K562 (cell line): Measurements from ENCODE around the gene PUS7L. TPM values are rescaled to one million over a fixed set of nuclear protein-coding genes. Genes with fewer than 3 reads are reported as not detected.

ENCODE experiments used
- CBFA2T3 ChIP-seq: fragments of 450-650 bp; IDR thresholded peaks from 2 replicates; pipeline ENCODE4 v1.6.1; 2017
- CBX3 ChIP-seq, 2 experiments: IDR thresholded peaks; 1 replicate in 1 of 2; 2 replicates in 1 of 2; pipeline ENCODE4 v1.6.1; 2012; ENCODE audit warnings: inconsistent platforms in 2 of 2, low read length in 2 of 2, borderline replicate concordance in 1 of 2, control low read depth in 1 of 2
- CHAMP1 ChIP-seq: fragments of 450-650 bp; IDR thresholded peaks from 2 replicates; pipeline ENCODE4 v1.6.1; 2016; ENCODE audit warnings: mild to moderate bottlenecking
- GTF2E2 ChIP-seq: fragments of 200-800 bp; sonication (Bioruptor generic); IDR thresholded peaks from 2 replicates; pipeline ENCODE4 v1.6.1; 2016; ENCODE audit warnings: missing genetic modification characterization, missing compliant biosample characterization
- NFIX ChIP-seq: fragments of 250-450 bp; sonication (Bioruptor Pico); IDR thresholded peaks from 2 replicates; pipeline ENCODE4 v1.4.0; 2020; ENCODE audit warnings: low read depth, mild to moderate bottlenecking, moderate library complexity
- NR0B1 ChIP-seq: fragments of 450-650 bp; IDR thresholded peaks from one replicate; pipeline ENCODE4 v1.6.1; 2018; ENCODE audit warnings: mild to moderate bottlenecking, moderate library complexity; ENCODE audit not compliant: partially characterized antibody
- POLR2B ChIP-seq: fragments of 450-650 bp; IDR thresholded peaks from 2 replicates; pipeline ENCODE4 v1.6.1; 2018; ENCODE audit warnings: low read depth; ENCODE audit not compliant: partially characterized antibody
- RB1 ChIP-seq: fragments of 450-650 bp; IDR thresholded peaks from 2 replicates; pipeline ENCODE4 v1.6.1; 2017; ENCODE audit warnings: low read depth, mild to moderate bottlenecking
- SMC3 ChIP-seq: conservative IDR thresholded peaks from 2 replicates; pipeline ENCODE4 v1.6.1; 2011; ENCODE audit warnings: low read depth, low read length, improper control_type of control experiment; ENCODE audit not compliant: insufficient read depth
- SPI1 ChIP-seq: IDR thresholded peaks from 2 replicates; pipeline ENCODE4 v1.6.1; 2011; ENCODE audit warnings: low read depth, low read length, control low read depth, borderline replicate concordance
- STAG1 ChIP-seq: sonication (generic); formaldehyde crosslinking; IDR thresholded peaks from 2 replicates; pipeline ENCODE4 v1.5.0; 2020; ENCODE audit warnings: missing genetic modification reagents, borderline replicate concordance
- TGIF2 ChIP-seq: sonication (generic); formaldehyde crosslinking; IDR thresholded peaks from 2 replicates; pipeline ENCODE4 v1.8.1; 2022; ENCODE audit warnings: mild to moderate bottlenecking, missing genetic modification reagents, moderate library complexity
- YBX1 ChIP-seq: fragments of 450-650 bp; IDR thresholded peaks from 2 replicates; pipeline ENCODE4 v1.7.1; 2016; ENCODE audit warnings: mild to moderate bottlenecking
- ZNF184 ChIP-seq: sonication (generic); formaldehyde crosslinking; IDR thresholded peaks from 2 replicates; pipeline ENCODE4 v1.5.0; 2020; ENCODE audit warnings: missing genetic modification reagents
- ZNF282 ChIP-seq: sonication (generic); formaldehyde crosslinking; IDR thresholded peaks from 2 replicates; pipeline ENCODE4 v1.8.1; 2023; ENCODE audit warnings: missing genetic modification reagents
- ZSCAN32 ChIP-seq: fragments of 450-650 bp; formaldehyde crosslinking; IDR thresholded peaks from 2 replicates; pipeline ENCODE4 v1.4.0; 2020; ENCODE audit warnings: mild to moderate bottlenecking, moderate library complexity
- polyA plus RNA-seq, 8 experiments: library from polyadenylated mRNA; depleted of rRNA in 4 of 8; stranded (reverse) in 5 of 8; unstranded in 3 of 8; fragments of >200 nt; fragmentation: Nextera tagmentation in 2 of 8; fragmentation: Illumina TruSeq in 1 of 8; extraction: Ambion mirVana in 2 of 8; extraction: Trizol in 1 of 8; gene quantifications; 2 replicates each; pipeline versions ENCODE4 v1.2.1 to v1.2.3, GENCODE V29; 2011 to 2014; ENCODE audit warnings: inconsistent platforms in 1 of 8, missing spikeins in 1 of 8
- total RNA-seq, 7 experiments: library from RNA; depleted of rRNA in 6 of 7; stranded (reverse); fragments of >200 nt in 6 of 7; fragmentation: Illumina TruSeq in 2 of 7; extraction: Trizol in 2 of 7; gene quantifications; 2 replicates each; pipeline versions ENCODE4 v1.2.1 to v1.2.3, GENCODE V29; 2011 to 2021; ENCODE audit warnings: low replicate concordance in 1 of 7
- TF ChIP-seq, protein P1 (sequence below): IDR thresholded peaks from 2 replicates; pipeline ENCODE4 v1.6.1; 2016; ENCODE audit warnings: missing genetic modification characterization, missing compliant biosample characterization
- TF ChIP-seq, protein P2 (sequence below): fragments of 250-450 bp; sonication (Bioruptor Pico); IDR thresholded peaks from 2 replicates; pipeline ENCODE4 v1.4.0; 2020; ENCODE audit warnings: mild to moderate bottlenecking, moderate library complexity

PUS7L gene
- total and polyA plus RNA-seq, 9 of the 15 experiments (the other 6 are each of a cell fraction or from before 2014, with no cell fraction given): 10.8 to 53.3 (median 25.2) TPM

- TF ChIP-seq STAG1: no peak
- no peak for TF ChIP-seq ZSCAN32 (CRISPR knock-in tag)
- no peak for TF ChIP-seq NR0B1
- no peak for TF ChIP-seq TGIF2 (CRISPR knock-in tag)
- no peak for TF ChIP-seq NFIX
- no peak for TF ChIP-seq ZNF184 (CRISPR knock-in tag)
- TF ChIP-seq, protein P1, sequence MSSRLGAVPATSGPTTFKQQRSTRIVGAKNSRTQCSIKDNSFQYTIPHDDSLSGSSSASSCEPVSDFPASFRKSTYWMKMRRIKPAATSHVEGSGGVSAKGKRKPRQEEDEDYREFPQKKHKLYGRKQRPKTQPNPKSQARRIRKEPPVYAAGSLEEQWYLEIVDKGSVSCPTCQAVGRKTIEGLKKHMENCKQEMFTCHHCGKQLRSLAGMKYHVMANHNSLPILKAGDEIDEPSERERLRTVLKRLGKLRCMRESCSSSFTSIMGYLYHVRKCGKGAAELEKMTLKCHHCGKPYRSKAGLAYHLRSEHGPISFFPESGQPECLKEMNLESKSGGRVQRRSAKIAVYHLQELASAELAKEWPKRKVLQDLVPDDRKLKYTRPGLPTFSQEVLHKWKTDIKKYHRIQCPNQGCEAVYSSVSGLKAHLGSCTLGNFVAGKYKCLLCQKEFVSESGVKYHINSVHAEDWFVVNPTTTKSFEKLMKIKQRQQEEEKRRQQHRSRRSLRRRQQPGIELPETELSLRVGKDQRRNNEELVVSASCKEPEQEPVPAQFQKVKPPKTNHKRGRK: no peak
- TF ChIP-seq YBX1: no peak
- TF ChIP-seq CBFA2T3: 0 out of 2 replicates have a peak, but pooled peaks have one; percentile 1
- TF ChIP-seq GTF2E2 (tag): peak; percentile 68; the same call in 1 of the 2 replicates
- TF ChIP-seq ZNF282 (CRISPR knock-in tag): no peak
- TF ChIP-seq, protein P2, sequence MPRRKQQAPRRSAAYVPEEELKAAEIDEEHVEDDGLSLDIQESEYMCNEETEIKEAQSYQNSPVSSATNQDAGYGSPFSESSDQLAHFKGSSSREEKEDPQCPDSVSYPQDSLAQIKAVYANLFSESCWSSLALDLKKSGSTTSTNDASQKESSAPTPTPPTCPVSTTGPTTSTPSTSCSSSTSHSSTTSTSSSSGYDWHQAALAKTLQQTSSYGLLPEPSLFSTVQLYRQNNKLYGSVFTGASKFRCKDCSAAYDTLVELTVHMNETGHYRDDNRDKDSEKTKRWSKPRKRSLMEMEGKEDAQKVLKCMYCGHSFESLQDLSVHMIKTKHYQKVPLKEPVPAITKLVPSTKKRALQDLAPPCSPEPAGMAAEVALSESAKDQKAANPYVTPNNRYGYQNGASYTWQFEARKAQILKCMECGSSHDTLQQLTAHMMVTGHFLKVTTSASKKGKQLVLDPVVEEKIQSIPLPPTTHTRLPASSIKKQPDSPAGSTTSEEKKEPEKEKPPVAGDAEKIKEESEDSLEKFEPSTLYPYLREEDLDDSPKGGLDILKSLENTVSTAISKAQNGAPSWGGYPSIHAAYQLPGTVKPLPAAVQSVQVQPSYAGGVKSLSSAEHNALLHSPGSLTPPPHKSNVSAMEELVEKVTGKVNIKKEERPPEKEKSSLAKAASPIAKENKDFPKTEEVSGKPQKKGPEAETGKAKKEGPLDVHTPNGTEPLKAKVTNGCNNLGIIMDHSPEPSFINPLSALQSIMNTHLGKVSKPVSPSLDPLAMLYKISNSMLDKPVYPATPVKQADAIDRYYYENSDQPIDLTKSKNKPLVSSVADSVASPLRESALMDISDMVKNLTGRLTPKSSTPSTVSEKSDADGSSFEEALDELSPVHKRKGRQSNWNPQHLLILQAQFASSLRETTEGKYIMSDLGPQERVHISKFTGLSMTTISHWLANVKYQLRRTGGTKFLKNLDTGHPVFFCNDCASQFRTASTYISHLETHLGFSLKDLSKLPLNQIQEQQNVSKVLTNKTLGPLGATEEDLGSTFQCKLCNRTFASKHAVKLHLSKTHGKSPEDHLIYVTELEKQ (CRISPR knock-in tag): no peak
- no peak for TF ChIP-seq CBX3 (IDR thresholded peaks at IDR 0.05; ENCODE audit: borderline replicate concordance in 1 of 2, low read length in 2 of 2)
- TF ChIP-seq SPI1: peak; percentile 81
- TF ChIP-seq SMC3: 0 out of 2 replicates have a peak, but pooled peaks have one; percentile 13
- TF ChIP-seq CHAMP1: no peak; the same call in 1 of the 2 replicates
- TF ChIP-seq RB1: no peak; the same call in 1 of the 2 replicates
- TF ChIP-seq POLR2B: peak; percentile 63
These were observed at the start of gene PUS7L, which contains the start of gene IRAK4 (continued) for GRCh38 chr12:43758728-43759563.
